ENCODE measurements around the gene ZNF845.
"Not testable (repeated sequence)": the region's sequence is repeated elsewhere in the genome, so short reads cannot be mapped to it uniquely, and the experiment has no call there.

The ZNF845 gene

DNA sequence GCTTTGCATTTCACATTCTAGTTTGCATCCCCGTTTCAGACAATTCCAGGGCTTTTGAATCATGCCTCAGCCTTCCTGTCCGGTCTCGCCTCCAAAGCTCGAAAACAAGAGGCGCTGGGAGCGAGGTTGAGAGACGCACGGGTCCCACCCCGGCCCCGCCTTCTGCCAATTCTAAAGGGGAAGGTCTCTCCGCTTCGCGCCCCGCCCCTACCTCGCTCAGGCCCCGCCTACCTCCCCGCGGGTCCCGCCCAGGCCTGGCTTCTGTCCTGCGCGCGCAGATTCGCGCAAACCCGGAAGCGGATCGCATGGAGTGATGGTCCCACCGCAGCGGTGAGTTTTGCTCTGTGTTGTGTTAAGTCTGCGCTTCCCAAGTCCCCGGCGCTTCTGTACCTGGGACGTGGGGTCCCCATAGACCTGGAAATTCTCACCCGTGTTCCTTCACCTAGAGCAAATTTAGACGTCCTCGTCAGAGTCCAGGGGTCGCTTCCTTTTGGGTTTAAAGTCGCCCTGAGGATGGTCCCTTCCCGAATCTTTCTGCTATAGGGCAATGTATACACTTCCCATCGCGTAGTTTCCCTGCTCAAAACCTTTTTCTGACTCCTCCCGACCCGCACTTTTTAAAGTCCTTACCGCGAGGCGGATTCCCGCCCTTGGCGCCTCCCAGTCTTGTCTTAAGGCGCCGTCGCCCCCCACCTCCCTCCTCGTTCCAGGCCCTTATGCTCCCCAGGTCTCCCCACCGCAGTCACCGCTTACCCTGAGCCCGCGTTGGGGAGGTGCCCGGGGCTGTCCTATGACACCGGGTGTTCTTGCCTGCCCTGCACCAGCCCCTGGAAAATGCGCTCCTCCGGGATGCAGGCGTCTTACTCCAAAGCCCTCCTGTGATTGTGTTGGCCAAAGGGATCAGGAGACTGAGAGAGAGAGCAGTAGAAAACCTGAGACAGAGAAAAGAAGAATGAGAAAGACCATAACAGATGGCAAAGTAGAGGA lies at the start of gene ZNF845:
Gene ZNF845 (plus strand): TSS at position 287 of the 987 bp plus-strand sequence. CDS start 7,559 bp downstream, outside the sequence.
- peak; percentile 79 for DNase-seq (ENCODE audit: low read depth)

DNA sequence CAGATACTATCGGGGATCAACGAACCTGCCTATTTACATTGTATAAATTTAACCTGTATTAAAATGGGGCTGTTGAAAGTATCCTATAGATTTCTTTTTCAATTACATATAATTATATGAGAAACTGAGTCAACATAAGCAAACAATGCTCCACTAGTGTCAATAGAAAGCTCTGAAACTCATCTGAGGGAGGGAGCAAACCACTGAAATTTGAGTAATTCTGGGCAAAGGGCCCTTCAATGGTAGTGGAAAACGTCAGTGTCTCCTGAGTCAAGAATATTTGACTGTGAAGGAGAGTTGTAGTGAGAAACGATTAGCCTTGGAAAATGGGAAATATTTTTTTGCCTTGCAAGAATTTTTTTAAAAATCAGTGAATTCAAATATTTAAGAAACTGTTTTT lies 48.5 kb upstream of the ZNF845 start:
- DNase-seq (ENCODE audit: low read depth) = no peak

DNA sequence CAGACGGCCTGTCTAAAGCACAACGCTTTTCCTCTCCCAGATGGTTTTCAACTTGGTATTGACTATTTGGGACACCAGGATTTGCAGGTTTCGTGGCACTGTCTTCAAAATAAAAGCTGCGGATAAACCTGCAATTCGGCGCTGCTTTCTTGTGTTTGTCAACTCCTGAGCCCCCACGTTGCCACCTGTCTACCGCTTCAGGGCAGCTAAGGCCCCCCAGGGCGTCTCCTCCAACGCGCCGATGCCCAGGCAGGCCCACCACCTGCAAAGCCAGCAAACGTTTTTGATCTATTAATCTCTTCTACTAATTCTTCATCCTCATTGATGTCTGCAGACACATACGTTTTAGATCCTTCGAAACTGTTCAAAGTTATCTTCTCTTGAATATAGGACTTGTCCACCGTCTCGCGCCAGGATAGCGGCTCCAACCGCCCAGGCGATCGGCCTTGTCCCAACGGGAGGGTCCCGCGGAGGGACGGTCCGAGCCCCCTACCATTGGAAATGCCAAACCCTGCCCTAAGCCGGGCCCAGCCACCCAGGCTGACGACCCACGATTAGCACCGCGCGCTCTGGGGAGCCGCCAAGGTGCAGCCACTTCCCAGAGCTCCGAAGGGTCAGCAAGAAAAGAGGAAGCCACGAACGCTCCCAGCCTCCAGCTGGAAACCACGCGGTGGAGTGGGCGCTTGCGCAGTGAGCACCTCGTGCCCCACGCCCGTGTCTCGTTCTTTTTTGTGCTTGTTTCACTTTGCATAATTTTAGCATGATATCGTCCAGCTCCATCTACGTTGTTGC lies 42.6 kb upstream of the ZNF845 start:
- no peak for DNase-seq (ENCODE audit: low read depth)

DNA sequence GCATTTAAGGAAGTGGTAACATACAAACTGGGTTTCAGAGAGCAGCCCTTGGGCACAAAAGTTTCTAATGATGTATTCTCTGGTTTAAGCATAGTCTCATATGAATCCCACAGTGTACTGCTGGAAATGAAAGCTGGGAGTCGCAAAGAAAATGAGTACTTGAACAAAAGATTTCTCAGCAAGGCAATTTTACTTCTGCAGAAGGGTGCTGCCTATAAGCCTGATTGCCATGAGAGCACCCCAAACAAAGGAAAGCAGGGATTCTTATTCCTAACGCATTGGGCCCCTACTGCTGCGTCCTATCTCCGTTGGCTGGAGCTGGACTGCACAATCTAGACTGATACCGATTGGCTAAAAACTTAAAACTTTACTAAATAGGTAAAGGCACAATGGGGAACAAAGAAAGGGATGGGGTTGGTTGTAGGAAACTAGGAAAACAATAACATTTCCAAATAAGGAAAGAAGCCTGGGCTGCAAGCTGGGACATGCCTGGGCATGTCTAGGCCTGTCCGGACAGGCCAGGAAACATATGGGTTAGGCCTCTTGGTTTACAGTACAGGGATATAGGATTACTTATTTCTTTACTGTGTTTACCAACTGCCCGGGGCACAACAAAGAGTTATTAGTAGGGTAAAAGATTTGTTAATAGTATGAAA lies 38.6 kb upstream of the ZNF845 start:
- no peak for DNase-seq (ENCODE audit: low read depth)

DNA sequence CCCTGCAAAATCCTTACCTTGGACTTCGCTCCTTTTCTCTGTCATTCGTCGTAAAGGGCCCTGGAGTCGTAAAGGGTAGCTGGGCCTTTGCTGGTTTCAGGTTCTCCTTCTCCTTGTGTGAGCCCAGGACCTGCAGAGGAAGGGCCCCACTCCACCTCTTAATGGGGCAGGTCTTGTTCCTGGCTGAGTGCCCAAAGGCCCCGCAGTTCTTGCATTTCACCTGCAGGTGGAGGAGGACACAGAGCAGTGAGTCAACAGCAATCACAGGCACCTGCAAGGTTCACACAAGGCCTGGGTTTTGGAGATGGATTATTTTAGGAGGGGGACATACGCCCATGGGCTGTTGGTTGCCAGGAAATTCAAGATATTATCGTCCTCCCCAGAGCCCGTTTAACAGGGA lies 32.2 kb upstream of the ZNF845 start:
- not testable (repeated sequence) for DNase-seq (ENCODE audit: low read depth)

DNA sequence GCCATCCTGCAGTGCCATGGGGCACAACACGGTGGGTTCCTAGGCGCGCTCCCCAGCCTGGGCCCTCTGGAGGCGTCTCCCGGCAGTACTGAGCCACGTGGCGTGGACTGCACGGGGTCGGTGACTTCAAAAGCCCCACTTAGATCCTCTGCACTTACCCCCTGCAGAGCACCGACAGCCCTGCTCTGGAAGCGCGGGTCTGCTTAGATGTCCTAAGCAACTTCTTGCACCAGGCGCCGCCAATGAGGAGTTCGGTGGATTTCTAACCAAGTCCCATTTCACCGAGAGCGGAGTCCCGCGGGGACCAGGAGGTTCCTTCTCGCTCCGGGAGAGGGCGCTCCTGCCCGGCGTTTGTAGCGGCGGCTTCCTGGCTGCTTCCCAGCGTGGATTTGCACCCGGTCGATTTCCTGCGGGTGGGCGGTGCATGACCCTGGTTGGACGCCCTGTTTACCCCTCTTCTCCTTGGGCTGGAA lies 25.2 kb upstream of the ZNF845 start:
- no peak for DNase-seq (ENCODE audit: low read depth)

DNA sequence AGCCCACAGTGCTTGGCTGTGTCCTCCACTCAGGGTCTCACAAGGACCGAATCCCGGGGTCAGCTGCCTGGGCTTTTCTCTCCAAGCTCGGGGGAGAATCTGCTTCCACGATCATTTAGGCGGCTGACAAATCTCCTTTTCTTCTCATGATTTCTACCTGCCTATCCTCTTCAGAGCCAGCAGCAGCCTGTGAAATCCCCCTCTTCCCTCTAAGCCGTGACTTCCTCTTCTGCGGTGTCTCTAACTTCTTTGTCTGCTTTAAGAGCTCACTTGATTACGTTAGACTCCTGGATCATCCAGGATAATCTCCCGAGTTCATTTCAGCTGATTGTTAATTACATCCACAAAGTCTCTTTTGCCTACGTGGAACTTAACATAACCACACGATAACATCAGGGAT lies 22.5 kb upstream of the ZNF845 start:
- no peak for DNase-seq (ENCODE audit: low read depth)

DNA sequence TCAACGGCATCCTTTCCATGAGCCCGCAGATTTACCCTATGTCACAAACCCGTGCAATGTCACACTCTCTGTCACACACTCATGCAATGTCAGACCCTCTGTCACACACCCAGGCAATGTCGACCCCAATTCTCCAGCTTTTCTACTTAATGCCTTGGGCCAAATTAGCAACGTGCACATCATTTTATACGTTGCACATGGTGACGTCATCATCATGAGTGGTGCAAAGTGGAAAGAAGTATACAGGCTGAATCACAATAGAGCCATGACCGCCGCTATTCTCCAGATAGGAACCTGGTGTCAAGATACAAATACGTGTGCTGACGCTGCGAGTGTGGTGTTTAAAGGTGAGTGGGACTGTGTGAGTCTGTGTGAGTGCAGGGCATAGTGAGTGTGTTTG lies 21.7 kb upstream of the ZNF845 start:
- no peak for DNase-seq (ENCODE audit: low read depth)

DNA sequence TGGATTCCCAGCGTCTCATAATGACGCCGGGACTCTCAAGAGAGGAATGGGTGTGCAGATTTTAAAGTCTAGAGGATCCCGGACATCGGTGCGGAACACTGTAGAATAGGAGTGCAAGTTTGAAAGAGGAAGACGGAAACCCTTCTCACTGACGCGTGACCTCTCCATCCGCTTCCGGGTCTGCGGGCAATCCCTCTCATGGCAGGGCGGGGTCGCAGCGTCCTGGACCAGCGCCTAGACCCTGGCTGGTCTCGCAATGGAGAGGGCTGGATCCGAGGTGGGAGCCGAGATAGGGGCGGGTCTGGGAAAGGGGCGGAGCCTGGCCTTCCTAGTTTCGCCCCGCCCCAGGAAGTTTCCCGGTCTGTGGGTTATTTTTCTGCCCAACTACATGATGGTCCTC lies 4.6 kb upstream of the ZNF845 start:
- DNase-seq (ENCODE audit: low read depth) = no peak

DNA sequence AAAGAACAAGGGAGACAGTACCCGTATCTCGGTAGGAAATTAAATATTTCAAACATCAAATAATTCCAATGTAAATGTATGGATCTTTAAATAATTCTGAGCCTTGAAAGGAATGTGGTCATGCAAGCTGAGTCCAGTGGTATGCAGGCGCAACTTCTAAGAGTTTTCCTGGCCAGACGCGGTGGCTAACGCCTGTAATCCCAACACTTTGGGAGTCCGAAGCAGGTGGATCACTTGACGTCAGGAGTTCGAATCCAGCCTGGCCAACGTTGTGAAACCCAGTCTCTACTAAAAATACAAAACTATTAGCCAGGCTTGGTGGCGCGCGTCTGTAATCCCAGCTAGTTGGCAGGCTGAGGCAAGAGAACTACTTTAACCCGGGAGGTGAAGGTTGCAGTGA lies 1.1 kb upstream of the ZNF845 start:
- DNase-seq (ENCODE audit: low read depth) = no peak

DNA sequence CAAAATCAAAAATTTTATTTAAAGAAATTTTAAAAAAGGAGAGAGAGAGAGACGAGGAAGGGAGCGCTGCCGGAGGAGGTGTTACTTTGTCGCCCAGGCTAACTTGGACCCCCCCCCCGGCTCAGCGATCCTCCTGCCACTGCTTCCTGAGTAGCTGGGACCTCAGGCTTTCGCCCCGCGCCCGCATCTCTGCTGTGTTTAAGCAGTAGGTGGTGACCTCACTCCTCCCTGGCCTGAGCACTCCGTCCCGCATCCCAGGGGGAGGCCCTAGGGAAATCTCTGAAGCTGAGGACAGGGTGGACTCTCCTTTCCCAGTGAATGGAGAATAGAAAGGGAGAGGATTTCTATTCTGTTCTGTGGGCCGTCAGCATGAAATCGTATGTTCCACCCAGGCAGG lies 485 bp upstream of the ZNF845 start:
- DNase-seq (ENCODE audit: low read depth) = no peak

DNA sequence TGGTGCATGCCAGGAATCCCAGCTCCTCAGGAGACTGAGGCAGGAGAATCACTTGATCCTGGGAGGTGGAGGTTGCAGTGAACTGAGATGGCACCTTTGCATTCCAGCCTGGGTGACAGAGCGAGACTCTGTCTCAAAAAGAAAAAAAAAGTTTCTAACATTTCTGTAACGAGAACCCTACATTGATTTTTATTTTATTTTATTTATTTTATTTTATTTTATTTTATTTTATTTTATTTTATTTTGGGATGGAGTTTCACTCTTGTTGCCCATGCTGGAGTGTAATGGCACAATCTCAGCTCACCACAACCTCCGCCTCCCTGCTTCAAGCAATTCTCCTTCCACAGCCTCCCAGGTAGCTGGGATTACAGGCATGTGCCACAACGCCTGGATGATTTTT lies 10.9 kb downstream of the ZNF845 start:
- DNase-seq (ENCODE audit: low read depth) = not testable (repeated sequence)

DNA sequence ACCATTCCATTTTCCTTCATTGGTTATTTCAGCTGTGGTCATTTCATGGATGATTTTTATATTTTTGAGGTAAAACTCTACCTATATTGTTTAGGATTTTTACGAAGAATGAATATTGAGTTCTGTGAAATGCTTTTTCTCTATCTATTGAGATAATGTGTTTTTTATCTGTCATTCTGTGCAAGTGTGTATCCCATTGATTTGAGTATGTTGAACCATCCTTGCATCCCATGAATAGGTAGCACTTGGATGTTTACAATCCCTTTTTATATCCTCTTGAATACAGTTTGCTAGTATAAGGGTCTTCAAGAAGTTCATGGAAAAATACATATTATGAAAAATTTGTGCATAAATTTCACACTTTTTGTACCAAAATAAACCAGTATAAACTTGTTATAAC lies 22.2 kb downstream of the ZNF845 start:
- DNase-seq (ENCODE audit: low read depth) = no peak

DNA sequence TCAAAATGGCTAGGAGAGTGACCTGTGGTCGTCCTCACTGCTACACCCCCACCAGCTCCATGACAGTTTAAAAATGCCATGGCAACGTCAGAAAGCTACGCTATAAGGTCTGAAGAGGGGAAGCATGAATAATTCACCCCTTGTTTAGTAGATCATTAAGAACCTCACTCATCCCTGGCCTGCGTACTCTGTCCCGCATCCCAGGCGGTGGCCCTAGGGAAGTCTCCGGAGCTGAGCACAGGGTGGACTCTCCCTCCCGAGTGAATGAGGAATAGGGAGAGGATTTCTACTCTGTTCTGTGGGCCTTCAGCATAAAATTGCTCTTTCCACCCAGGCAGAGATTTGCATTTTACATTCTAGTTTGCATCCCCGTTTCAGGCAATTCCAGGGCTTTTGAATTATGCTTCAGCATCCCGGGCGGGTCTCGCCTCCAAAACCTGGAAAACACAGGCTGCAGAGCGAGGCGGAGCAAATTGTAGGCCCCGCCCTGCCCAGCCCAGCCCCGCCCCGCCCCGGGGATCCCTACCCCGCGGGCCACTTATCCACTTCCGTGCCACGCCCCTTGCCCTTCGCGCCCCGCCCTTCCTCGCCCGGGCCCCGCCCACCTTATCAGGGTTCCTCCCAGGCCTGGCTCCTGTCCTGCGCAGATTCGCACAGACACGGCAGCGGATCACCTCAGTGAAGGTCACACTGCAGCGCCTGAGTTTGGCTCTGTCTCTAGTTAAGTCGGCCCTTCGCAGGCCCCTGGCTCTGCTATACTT lies 24.5 kb downstream of the ZNF845 start:
- no peak for DNase-seq (ENCODE audit: low read depth)

DNA sequence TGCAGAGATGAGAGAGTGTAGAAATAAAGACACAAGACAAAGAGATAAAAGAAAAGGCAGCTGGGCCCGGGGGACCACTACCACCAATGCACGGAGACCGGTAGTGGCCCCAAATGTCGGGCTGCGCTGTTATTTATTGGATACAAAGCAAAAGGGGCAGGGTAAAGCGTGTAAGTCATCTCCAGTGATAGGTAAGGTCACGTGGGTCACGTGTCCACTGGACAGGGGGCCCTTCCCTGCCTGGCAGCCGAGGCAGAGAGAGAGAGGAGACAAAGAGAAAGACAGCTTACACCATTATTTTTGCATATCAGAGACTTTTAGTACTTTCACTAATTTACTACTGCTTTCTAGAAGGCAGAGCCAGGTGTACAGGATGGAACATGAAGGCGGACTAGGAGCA lies 26.5 kb downstream of the ZNF845 start:
- not testable (repeated sequence) for DNase-seq (ENCODE audit: low read depth)

DNA sequence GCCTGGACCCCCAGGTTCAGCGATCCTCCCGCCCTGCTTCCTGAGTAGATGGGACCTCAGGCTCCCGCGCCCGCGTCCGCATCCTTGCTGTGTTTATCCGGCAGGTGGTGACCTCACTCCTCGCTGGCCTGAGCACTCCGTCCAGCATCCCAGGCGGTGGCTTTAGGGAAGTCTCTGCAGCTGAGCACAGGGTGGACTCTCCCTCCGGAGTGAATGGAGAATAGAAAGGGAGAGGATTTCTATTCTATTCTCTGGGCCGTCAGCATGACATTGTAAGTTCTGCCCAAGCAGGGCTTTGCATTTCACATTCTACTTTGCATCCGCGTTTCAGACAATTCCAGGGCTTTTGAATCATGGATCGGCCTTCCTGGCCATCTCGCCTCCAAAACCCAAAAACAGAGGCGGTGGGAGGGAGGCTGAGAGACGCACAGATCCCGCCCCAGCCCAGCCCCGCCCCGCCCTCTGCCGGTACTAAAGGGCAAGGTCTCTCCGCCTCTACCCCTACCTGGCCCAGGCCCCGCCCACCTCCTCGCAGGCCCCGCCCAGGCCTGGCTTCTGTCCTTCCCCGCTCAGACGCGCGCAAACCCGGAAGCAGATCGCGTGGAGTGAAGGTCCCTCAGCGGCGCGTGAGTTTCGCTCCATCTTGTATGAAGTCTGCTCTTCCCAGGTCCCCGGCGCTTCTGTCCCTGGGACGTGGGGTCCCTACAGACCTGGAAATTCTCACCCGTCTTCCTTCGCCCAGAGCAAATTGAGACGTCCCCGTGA lies 31.8 kb downstream of the ZNF845 start, which contains the start of gene ZNF525:
Gene ZNF525 (plus strand): TSS at position 572 of the 765 bp plus-strand sequence. CDS start 6,577 bp downstream, outside the sequence.
- DNase-seq (ENCODE audit: low read depth) = peak; percentile 60

DNA sequence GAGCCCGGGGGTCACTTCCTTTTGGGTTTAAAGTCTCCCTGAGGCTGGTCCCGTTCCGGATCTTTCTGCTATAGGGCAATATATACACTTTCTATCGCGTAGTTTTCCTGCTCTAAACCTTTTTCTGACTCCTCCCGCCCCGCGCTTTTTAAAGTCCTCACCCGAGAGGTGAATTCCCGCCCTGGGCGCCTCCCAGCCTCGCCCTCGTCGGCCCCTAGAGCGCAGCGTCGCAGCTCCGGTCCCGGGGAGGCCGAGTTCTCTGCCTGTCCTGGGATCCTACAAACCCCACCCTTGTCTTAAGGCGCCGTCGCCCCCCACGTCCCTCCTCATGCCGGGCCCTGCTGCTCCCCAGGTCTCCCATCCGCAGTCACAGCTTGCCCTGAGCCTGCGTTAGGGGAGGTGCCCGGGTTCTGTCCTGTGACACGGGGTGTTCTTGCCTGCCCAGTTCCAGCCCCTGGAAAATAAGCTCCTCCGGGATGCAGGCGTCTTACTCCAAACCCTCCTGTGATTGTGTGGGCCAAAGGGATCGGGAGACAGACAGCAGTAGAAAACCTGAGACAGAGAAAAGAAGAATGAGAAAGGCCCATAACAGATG lies 32.4 kb downstream of the ZNF845 start:
- no peak for DNase-seq (ENCODE audit: low read depth)

DNA sequence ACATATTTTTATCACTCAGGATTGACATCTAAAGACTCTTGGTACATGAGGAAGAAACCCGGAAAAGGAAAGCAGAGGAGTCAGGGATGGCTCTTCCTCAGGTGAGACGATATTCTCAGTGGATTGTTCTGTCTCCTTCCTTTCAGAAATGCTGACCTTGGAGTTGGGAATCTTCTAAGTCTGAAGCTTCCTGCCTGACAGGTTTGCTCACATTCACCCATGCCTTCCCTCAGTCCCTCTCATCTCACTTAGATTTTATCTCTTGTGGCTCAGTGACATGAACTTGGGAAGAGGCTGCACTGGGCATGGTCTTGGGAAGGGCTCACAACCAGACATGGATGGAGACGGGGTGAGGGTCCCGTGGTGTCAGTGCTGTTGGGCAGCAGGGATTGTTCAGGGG lies 38.6 kb downstream of the ZNF845 start:
- DNase-seq (ENCODE audit: low read depth) = no peak

DNA sequence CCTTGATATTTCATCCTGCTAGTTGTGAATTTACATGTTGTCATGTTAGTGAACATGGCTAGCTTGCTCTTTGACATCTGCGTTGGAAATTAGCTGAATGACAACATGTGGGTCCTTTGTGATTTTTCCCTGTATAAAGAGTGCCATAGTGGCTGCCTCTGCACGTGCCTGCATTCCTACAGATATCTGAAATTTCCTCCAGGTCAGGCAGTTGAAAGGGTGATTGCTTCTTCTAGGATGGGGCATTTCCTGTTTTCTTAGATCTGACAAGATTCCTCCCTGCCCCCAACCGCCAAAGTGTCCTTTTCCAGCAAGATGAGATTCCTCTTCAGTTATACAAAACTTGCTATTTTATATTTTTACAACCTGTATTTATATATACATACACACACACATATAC lies 40.7 kb downstream of the ZNF845 start:
- DNase-seq (ENCODE audit: low read depth) = no peak

DNA sequence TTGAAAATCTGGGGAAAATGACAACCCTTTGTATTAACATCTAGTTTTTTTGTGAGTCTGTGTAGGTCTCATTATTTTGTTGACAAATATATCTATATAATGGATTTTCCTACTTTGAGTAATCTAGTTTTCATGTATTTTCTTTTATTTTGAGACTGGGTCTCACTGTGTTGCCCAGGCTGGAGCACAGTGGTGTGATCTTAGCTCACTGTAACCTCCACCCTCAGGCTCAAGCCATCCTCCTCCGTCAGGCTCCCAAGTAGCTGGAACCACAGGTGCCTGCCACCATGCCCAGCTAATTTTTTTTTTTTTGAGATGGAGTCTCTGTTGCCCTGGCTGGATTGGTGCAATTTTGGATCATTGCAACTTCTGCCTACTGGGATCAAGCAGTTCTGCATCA lies 41.2 kb downstream of the ZNF845 start:
- DNase-seq (ENCODE audit: low read depth) = no peak
